Heart left ventricle (tissue), 13 donors: ENCODE data around the gene C17orf75.

Experiments used
- CTCF ChIP-seq, 12 donors: fragments of 200-600 bp; sonication (generic) in 4 of 12; IDR thresholded peaks; one replicate each; pipeline versions ENCODE4 v1.5.0 to v1.8.0; 2018 to 2022; ENCODE audit warnings: antibody characterized with exemption in 12 of 12, mild to moderate bottlenecking in 5 of 12
- POLR2A ChIP-seq, 2 donors: fragments of 450-650 bp; IDR thresholded peaks; one replicate each; pipeline ENCODE4 v1.6.1; 2017; ENCODE audit warnings: antibody characterized with exemption in 2 of 2, mild to moderate bottlenecking in 2 of 2, moderate library complexity in 2 of 2
- donor health status: ischemic (EF 13 %, LVEDD 7.1; RV severe dilation, severe dysfunction).
- donor health status: DM: no; HTN: yes; CAD: no.
- donor health status: DM: no; HTN: no; CAD: no.
- donor health status: ischemic (EF 25% LVEDD 6.9; RV normal size, moderate dysfunction).
- donor health status: ischemic (EF 25% LVEDD 5.7; RV mildly dilated, moderate dysfunction).
- donor health status: ischemic (EF 35%, LVEDD 5.7; RV mildly dilated, moderate dysfunction).
- donor health status: nonischemic (EF 11% LVEDD 7.7; RV severe dilation, severe dysfunction).
- donor health status: DM: yes; HTN: yes; CAD: no.
- donor health status: PGD.
- donor health status: ischemic (EF 29% LVEDD 5.4; RV normal size, mild dysfunction).
- donor health status: nonischemic (EF 23%, LVEDD 6.1; RV moderate dilation, normal function).

GRCh38 chr17:32356378-32356743, 14.4 kb upstream of the C17orf75 start:
- TF ChIP-seq CTCF (IDR thresholded peaks at IDR 0.05) = no peak
- no peak for TF ChIP-seq POLR2A (IDR thresholded peaks at IDR 0.05)
